ENCODE data around the gene VGLL2. TPM values are rescaled to one million over a fixed set of nuclear protein-coding genes. Genes with fewer than 3 reads are reported as not detected.

Gene VGLL2
- total RNA-seq, 2 experiments from 2014 or later, result not detected

DNA sequence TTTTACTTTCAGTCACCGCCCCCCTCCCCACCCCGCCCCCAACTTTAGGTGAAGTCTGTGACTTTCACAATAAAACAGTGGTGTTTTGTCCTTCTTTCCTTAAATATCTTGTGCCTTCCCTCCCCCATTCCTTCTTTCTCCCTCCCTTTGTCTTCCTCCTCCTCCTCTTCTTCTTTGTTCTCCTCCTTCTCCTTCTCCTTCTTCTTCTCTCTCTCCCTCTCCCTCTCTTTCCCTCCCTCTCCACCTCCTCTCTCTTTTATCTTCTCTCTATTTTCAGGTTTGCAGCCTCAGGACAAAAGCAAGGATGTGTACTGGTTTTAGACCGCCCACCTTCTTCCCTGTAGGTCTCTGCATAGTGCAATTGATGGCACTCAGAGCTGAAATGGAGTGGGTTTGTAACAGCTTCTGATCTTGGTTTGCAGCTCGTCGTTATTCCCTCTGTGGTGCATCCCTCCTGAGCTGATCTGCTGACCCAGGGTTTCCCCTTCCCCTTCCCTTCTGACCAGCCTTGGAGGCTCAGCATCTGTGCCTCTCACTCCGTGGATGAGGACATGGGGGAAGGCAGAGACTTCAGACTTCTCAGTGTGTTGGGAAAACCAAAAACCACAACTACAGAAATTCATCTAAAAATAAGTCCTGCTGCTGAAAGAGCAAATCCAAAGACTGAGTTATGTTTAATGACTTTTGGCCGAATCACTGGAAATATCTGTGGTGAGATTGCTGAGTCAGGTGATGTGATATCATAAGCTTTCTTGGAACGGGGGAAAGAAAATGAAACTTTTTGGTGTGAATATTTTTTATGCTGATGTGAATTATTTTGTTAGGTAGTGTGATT lies 6.9 kb downstream of the VGLL2 start:
- TF ChIP-seq, protein P1, sequence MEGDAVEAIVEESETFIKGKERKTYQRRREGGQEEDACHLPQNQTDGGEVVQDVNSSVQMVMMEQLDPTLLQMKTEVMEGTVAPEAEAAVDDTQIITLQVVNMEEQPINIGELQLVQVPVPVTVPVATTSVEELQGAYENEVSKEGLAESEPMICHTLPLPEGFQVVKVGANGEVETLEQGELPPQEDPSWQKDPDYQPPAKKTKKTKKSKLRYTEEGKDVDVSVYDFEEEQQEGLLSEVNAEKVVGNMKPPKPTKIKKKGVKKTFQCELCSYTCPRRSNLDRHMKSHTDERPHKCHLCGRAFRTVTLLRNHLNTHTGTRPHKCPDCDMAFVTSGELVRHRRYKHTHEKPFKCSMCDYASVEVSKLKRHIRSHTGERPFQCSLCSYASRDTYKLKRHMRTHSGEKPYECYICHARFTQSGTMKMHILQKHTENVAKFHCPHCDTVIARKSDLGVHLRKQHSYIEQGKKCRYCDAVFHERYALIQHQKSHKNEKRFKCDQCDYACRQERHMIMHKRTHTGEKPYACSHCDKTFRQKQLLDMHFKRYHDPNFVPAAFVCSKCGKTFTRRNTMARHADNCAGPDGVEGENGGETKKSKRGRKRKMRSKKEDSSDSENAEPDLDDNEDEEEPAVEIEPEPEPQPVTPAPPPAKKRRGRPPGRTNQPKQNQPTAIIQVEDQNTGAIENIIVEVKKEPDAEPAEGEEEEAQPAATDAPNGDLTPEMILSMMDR (conservative IDR thresholded peaks at IDR 0.05; ENCODE audit: low read length), result no peak
- no peak for TF ChIP-seq EZH2phosphoT487 (IDR thresholded peaks at IDR 0.05; ENCODE audit: borderline replicate concordance, low read depth, low read length)
- Histone ChIP-seq H4K20me1 (ENCODE audit: insufficient read depth, low read length) (no peaks in the 10 kb centered on the region), H3K4me3 (ENCODE audit: low read depth, low read length, poor library complexity, severe bottlenecking) (no peak overlapping the region), H3K4me1 (ENCODE audit: insufficient read depth, low read length, poor library complexity, severe bottlenecking) (no peaks in the 10 kb centered on the region), H3K27ac (ENCODE audit: low read depth, low read length, poor library complexity, severe bottlenecking) (no peak overlapping the region), H3K4me2 (ENCODE audit: low read length) (no peak overlapping the region), H3K9me3 (ENCODE audit: low read length) (no peaks in the 10 kb centered on the region), H3K36me3 (ENCODE audit: insufficient read depth, low read length) (no peaks in the 10 kb centered on the region), H3K9me2 (ENCODE audit: insufficient read depth, low read length) (no peaks in the 10 kb centered on the region), H2AFZ (ENCODE audit: low read length) (no peak overlapping the region), H3K79me2 (ENCODE audit: insufficient read depth, low read depth, low read length) (no peaks in the 10 kb centered on the region)
- BruUV-seq (replicated peaks), result no TSS peak
- ChIA-PET POLR2A (no interaction called here), CTCF (ENCODE audit: unreplicated experiment) (no interaction called here)
- intact Hi-C loops (cut with micrococcal nuclease; ENCODE audit: unreplicated experiment), result no loop called here
- no peak for DNase-seq (ENCODE audit: low spot score)

DNA sequence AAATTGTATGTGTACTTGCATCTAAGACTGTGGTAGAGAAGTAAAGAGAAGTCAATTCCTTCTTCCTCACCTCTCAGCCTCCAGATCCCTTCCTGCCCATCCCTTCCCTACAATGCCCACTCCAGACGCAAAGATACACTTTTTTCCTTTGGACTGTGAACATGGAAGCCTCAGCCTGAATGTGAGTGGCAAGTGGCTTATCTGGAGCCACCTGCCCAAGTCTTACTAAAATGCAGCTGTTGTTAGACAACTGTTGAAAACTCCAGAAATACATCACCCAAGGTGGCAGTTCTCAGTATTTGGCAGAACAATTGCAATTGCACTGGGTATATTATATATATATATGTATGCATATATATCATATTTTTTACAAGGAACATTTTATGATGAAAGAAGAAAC lies 7.5 kb downstream of the VGLL2 start:
- no peak for DNase-seq (ENCODE audit: low spot score)
- no peaks in the 10 kb centered on the region for H3K79me2 ChIP-seq (ENCODE audit: insufficient read depth, low read depth, low read length)
- TF ChIP-seq, protein P1 (conservative IDR thresholded peaks at IDR 0.05; ENCODE audit: low read length), result no peak
- TF ChIP-seq EZH2phosphoT487 (IDR thresholded peaks at IDR 0.05; ENCODE audit: borderline replicate concordance, low read depth, low read length), result no peak
- no peaks in the 10 kb centered on the region for H3K4me1 ChIP-seq (ENCODE audit: insufficient read depth, low read length, poor library complexity, severe bottlenecking)
- H3K9me3 ChIP-seq (ENCODE audit: low read length), result no peaks in the 10 kb centered on the region
- no peak overlapping the region for H3K27ac ChIP-seq (ENCODE audit: low read depth, low read length, poor library complexity, severe bottlenecking)
- no peak overlapping the region for H3K4me3 ChIP-seq (ENCODE audit: low read depth, low read length, poor library complexity, severe bottlenecking)
- POLR2A ChIA-PET, result no interaction called here
- no peaks in the 10 kb centered on the region for H3K36me3 ChIP-seq (ENCODE audit: insufficient read depth, low read length)
- BruUV-seq (replicated peaks), result no TSS peak
- no peaks in the 10 kb centered on the region for H4K20me1 ChIP-seq (ENCODE audit: insufficient read depth, low read length)
- no peak overlapping the region for H3K4me2 ChIP-seq (ENCODE audit: low read length)
- CTCF ChIA-PET (ENCODE audit: unreplicated experiment), result no interaction called here
- H2AFZ ChIP-seq (ENCODE audit: low read length), result no peak overlapping the region
- no peaks in the 10 kb centered on the region for H3K9me2 ChIP-seq (ENCODE audit: insufficient read depth, low read length)
- intact Hi-C loops (cut with micrococcal nuclease; ENCODE audit: unreplicated experiment), result no loop called here

GRCh38 chr6:117275205-117275604 lies 9.8 kb downstream of the VGLL2 start:
- Histone ChIP-seq H2AFZ (ENCODE audit: low read length) (no peak overlapping the region), H3K27ac (ENCODE audit: low read depth, low read length, poor library complexity, severe bottlenecking) (no peak overlapping the region), H3K9me2 (ENCODE audit: insufficient read depth, low read length) (no peaks in the 10 kb centered on the region), H3K4me2 (ENCODE audit: low read length) (no peak overlapping the region), H4K20me1 (ENCODE audit: insufficient read depth, low read length) (no peaks in the 10 kb centered on the region), H3K36me3 (ENCODE audit: insufficient read depth, low read length) (no peaks in the 10 kb centered on the region), H3K4me1 (ENCODE audit: insufficient read depth, low read length, poor library complexity, severe bottlenecking) (no peaks in the 10 kb centered on the region), H3K79me2 (ENCODE audit: insufficient read depth, low read depth, low read length) (no peaks in the 10 kb centered on the region), H3K9me3 (ENCODE audit: low read length) (no peaks in the 10 kb centered on the region), H3K4me3 (ENCODE audit: low read depth, low read length, poor library complexity, severe bottlenecking) (no peak overlapping the region)
- no peak for DNase-seq (ENCODE audit: low spot score)
- CTCF ChIA-PET (ENCODE audit: unreplicated experiment), result no interaction called here
- POLR2A ChIA-PET, result no interaction called here
- no TSS peak for BruUV-seq (replicated peaks)
- TF ChIP-seq, protein P1 (conservative IDR thresholded peaks at IDR 0.05; ENCODE audit: low read length), result no peak
- TF ChIP-seq EZH2phosphoT487 (IDR thresholded peaks at IDR 0.05; ENCODE audit: borderline replicate concordance, low read depth, low read length), result no peak
- intact Hi-C loops (cut with micrococcal nuclease; ENCODE audit: unreplicated experiment), result no loop called here
